K562 (cell line): Measurements from ENCODE around the gene NR3C1. TPM values are rescaled to one million over a fixed set of nuclear protein-coding genes. Genes with fewer than 3 reads are reported as not detected.
A peak's percentile ranks its signal among the peaks of the same experiment; 100 is the strongest.

Experiments used
- ARNT ChIP-seq, 2 experiments: fragments of 450-650 bp; IDR thresholded peaks; 2 replicates each; pipeline ENCODE4 v1.6.1; 2016; ENCODE audit warnings: mild to moderate bottlenecking in 1 of 2
- ASH1L ChIP-seq: fragments of 450-650 bp; IDR thresholded peaks from 2 replicates; pipeline ENCODE4 v1.6.1; 2018; ENCODE audit warnings: borderline replicate concordance, mild to moderate bottlenecking, low read depth; ENCODE audit not compliant: partially characterized antibody
- BHLHE40 ChIP-seq: IDR thresholded peaks from 2 replicates; pipeline ENCODE4 v1.6.1; 2011; ENCODE audit warnings: low read length, improper control_type of control experiment
- CBFA2T3 ChIP-seq: fragments of 450-650 bp; IDR thresholded peaks from 2 replicates; pipeline ENCODE4 v1.6.1; 2017
- CEBPZ ChIP-seq: fragments of 150-350 bp; IDR thresholded peaks from 2 replicates; pipeline ENCODE4 v1.6.1; 2014; ENCODE audit warnings: low read depth, mild to moderate bottlenecking, low read length, borderline replicate concordance
- CREM ChIP-seq: IDR thresholded peaks from 2 replicates; pipeline ENCODE4 v1.6.1; 2014; ENCODE audit warnings: antibody characterized with exemption, low read depth
- CSDE1 ChIP-seq, 2 experiments: fragments of 450-650 bp; IDR thresholded peaks; 2 replicates each; pipeline ENCODE4 v1.6.1; 2016; ENCODE audit warnings: mild to moderate bottlenecking in 1 of 2
- E2F6 ChIP-seq, 2 experiments: IDR thresholded peaks; 2 replicates each; pipeline ENCODE4 v1.6.1; 2011; ENCODE audit warnings: borderline replicate concordance in 1 of 2, control low read depth in 1 of 2, low read depth in 1 of 2, low read length in 1 of 2, mild to moderate bottlenecking in 1 of 2, mixed read lengths in 1 of 2, moderate library complexity in 1 of 2; ENCODE audit not compliant: insufficient read depth in 1 of 2, insufficient read length in 1 of 2, poor library complexity in 1 of 2, severe bottlenecking in 1 of 2; ENCODE audit errors: extremely low read depth in 1 of 2
- EP300 ChIP-seq: IDR thresholded peaks from 2 replicates; pipeline ENCODE4 v1.6.1; 2012; ENCODE audit warnings: low read length, improper control_type of control experiment
- FOXJ3 ChIP-seq: sonication (generic); formaldehyde crosslinking; IDR thresholded peaks from 2 replicates; pipeline ENCODE4 v1.4.0; 2020; ENCODE audit warnings: mild to moderate bottlenecking, missing genetic modification reagents
- FOXM1 ChIP-seq, 2 experiments: fragments of 450-650 bp in 1 of 2; sonication (generic) in 1 of 2; formaldehyde crosslinking in 1 of 2; IDR thresholded peaks; 2 replicates each; pipeline versions ENCODE4 v1.6.1 to v1.9.0; 2017 to 2022; ENCODE audit warnings: low read depth in 2 of 2, mild to moderate bottlenecking in 2 of 2, missing genetic modification reagents in 1 of 2, moderate library complexity in 1 of 2
- HOXB6 ChIP-seq: fragments of 250-450 bp; sonication (Bioruptor Pico); IDR thresholded peaks from 2 replicates; pipeline ENCODE4 v1.5.1; 2022; ENCODE audit warnings: mild to moderate bottlenecking, borderline replicate concordance
- MIER1 ChIP-seq: fragments of 450-650 bp; IDR thresholded peaks from 2 replicates; pipeline ENCODE4 v1.6.1; 2016; ENCODE audit warnings: antibody characterized with exemption, mild to moderate bottlenecking, low read depth
- NFXL1 ChIP-seq: fragments of 450-650 bp; formaldehyde crosslinking; IDR thresholded peaks from 2 replicates; pipeline ENCODE4 v1.4.0; 2021; ENCODE audit warnings: mild to moderate bottlenecking
- RAD51 ChIP-seq: fragments of 450-650 bp; IDR thresholded peaks from 2 replicates; pipeline ENCODE4 v1.7.1; 2016; ENCODE audit warnings: low read depth, mild to moderate bottlenecking, borderline replicate concordance
- SIN3B ChIP-seq: fragments of 450-650 bp; IDR thresholded peaks from 2 replicates; pipeline ENCODE4 v1.6.1; 2017; ENCODE audit warnings: low read depth, mild to moderate bottlenecking, moderate library complexity
- STAT5B ChIP-seq: fragments of 250-450 bp; sonication (Bioruptor Pico); IDR thresholded peaks from 2 replicates; pipeline ENCODE4 v1.8.0; 2021; ENCODE audit warnings: mild to moderate bottlenecking, inconsistent platforms
- TFAM ChIP-seq: fragments of 250-450 bp; sonication (Bioruptor Pico); conservative IDR thresholded peaks from 2 replicates; pipeline ENCODE4 v1.5.0; 2021; ENCODE audit warnings: mild to moderate bottlenecking, moderate library complexity
- TGIF2 ChIP-seq: sonication (generic); formaldehyde crosslinking; IDR thresholded peaks from 2 replicates; pipeline ENCODE4 v1.8.1; 2022; ENCODE audit warnings: mild to moderate bottlenecking, missing genetic modification reagents, moderate library complexity
- U2AF1 ChIP-seq: fragments of 200-400 bp; formaldehyde crosslinking; optimal IDR thresholded peaks from 2 replicates; pipeline ENCODE3; 2017; ENCODE audit warnings: mild to moderate bottlenecking, low read depth, low read length, moderate library complexity
- ZNF354B ChIP-seq: fragments of 250-450 bp; sonication (Bioruptor Pico); IDR thresholded peaks from 2 replicates; pipeline ENCODE4 v1.4.0; 2020
- polyA plus RNA-seq, 8 experiments: library from polyadenylated mRNA; depleted of rRNA in 4 of 8; stranded (reverse) in 5 of 8; unstranded in 3 of 8; fragments of >200 nt; fragmentation: Nextera tagmentation in 2 of 8; fragmentation: Illumina TruSeq in 1 of 8; extraction: Ambion mirVana in 2 of 8; extraction: Trizol in 1 of 8; gene quantifications; 2 replicates each; pipeline versions ENCODE4 v1.2.1 to v1.2.3, GENCODE V29; 2011 to 2014; ENCODE audit warnings: inconsistent platforms in 1 of 8, missing spikeins in 1 of 8
- total RNA-seq, 7 experiments: library from RNA; depleted of rRNA in 6 of 7; stranded (reverse); fragments of >200 nt in 6 of 7; fragmentation: Illumina TruSeq in 2 of 7; extraction: Trizol in 2 of 7; gene quantifications; 2 replicates each; pipeline versions ENCODE4 v1.2.1 to v1.2.3, GENCODE V29; 2011 to 2021; ENCODE audit warnings: low replicate concordance in 1 of 7
- TF ChIP-seq, protein P1 (sequence below): fragments of 150-350 bp; conservative IDR thresholded peaks from 2 replicates; pipeline ENCODE4 v1.6.1; 2014; ENCODE audit warnings: low read length

NR3C1 gene
- total and polyA plus RNA-seq, 9 of the 15 experiments (the other 6 are each of a cell fraction or from before 2014, with no cell fraction given): 8.2 to 36.0 (median 15.0) TPM

- TF ChIP-seq ZNF354B (CRISPR knock-in tag): no peak
- TF ChIP-seq RAD51: peak; percentile 44; the same call in 1 of the 2 replicates
- TF ChIP-seq CSDE1 (IDR thresholded peaks at IDR 0.05): no peak
- TF ChIP-seq BHLHE40: peak; percentile 45; the same call in 1 of the 2 replicates
- TF ChIP-seq E2F6 (IDR thresholded peaks at IDR 0.05; ENCODE audit: borderline replicate concordance in 1 of 2, extremely low read depth in 1 of 2, insufficient read depth in 1 of 2, insufficient read length in 1 of 2, low read depth in 1 of 2, low read length in 1 of 2, poor library complexity in 1 of 2, severe bottlenecking in 1 of 2): peak in 1 of 2 experiments; percentile 94
- TF ChIP-seq CREM: peak; percentile 44
- TF ChIP-seq ASH1L: peak; percentile 33
- TF ChIP-seq ARNT (IDR thresholded peaks at IDR 0.05): 0 out of 4 replicates have a peak, but pooled peaks of 1 of the 2 experiments have one; percentile 32
- no peak for TF ChIP-seq NFXL1 (CRISPR knock-in tag)
- no peak for TF ChIP-seq MIER1
- TF ChIP-seq HOXB6 (CRISPR knock-in tag): no peak
- TF ChIP-seq, protein P1, sequence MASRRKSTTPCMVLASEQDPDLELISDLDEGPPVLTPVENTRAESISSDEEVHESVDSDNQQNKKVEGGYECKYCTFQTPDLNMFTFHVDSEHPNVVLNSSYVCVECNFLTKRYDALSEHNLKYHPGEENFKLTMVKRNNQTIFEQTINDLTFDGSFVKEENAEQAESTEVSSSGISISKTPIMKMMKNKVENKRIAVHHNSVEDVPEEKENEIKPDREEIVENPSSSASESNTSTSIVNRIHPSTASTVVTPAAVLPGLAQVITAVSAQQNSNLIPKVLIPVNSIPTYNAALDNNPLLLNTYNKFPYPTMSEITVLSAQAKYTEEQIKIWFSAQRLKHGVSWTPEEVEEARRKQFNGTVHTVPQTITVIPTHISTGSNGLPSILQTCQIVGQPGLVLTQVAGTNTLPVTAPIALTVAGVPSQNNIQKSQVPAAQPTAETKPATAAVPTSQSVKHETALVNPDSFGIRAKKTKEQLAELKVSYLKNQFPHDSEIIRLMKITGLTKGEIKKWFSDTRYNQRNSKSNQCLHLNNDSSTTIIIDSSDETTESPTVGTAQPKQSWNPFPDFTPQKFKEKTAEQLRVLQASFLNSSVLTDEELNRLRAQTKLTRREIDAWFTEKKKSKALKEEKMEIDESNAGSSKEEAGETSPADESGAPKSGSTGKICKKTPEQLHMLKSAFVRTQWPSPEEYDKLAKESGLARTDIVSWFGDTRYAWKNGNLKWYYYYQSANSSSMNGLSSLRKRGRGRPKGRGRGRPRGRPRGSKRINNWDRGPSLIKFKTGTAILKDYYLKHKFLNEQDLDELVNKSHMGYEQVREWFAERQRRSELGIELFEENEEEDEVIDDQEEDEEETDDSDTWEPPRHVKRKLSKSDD: 0 out of 2 replicates have a peak, but pooled peaks have one; percentile 22
- TF ChIP-seq CEBPZ: no peak
- no peak for TF ChIP-seq TGIF2 (CRISPR knock-in tag)
- no peak for TF ChIP-seq STAT5B (CRISPR knock-in tag)
- no peak for TF ChIP-seq SIN3B
- TF ChIP-seq FOXM1 (IDR thresholded peaks at IDR 0.05; ENCODE audit: low read depth): peak; percentile 44; the same call in 1 of the 2 replicates
- TF ChIP-seq FOXM1 (CRISPR knock-in tag; IDR thresholded peaks at IDR 0.05; ENCODE audit: low read depth): no peak
- no peak for TF ChIP-seq TFAM (CRISPR knock-in tag)
- TF ChIP-seq U2AF1: no peak
- TF ChIP-seq CBFA2T3: no peak
- TF ChIP-seq FOXJ3: no peak
- 0 out of 2 replicates have a peak, but pooled peaks have one; percentile 6 for TF ChIP-seq EP300
These were observed 1.1 kb upstream of the NR3C1 start (continued) for GRCh38 chr5:143404416-143405062.
